Osteocyte (in vitro differentiated cells): ENCODE data around the gene SCRT2. TPM values are rescaled to one million over a fixed set of nuclear protein-coding genes. Genes with fewer than 3 reads are reported as not detected.

ENCODE experiments used
- DNase-seq: peaks from one replicate; pipeline ENCODE4 v3.0.0; 2021; ENCODE audit warnings: mixed read lengths; ENCODE audit not compliant: unreplicated experiment; ENCODE audit errors: extremely low spot score
- H3K27ac Mint-ChIP-seq: one replicate; pipeline ENCODE4 v1.8.0; 2021; ENCODE audit warnings: mild to moderate bottlenecking, mixed read lengths; ENCODE audit not compliant: unreplicated experiment
- H3K27me3 Mint-ChIP-seq: one replicate; pipeline ENCODE4 v1.8.0; 2021; ENCODE audit warnings: mixed read lengths; ENCODE audit not compliant: unreplicated experiment
- H3K36me3 Mint-ChIP-seq: one replicate; pipeline ENCODE4 v1.8.0; 2021; ENCODE audit warnings: mixed read lengths; ENCODE audit not compliant: unreplicated experiment
- H3K4me1 Mint-ChIP-seq: one replicate; pipeline ENCODE4 v1.8.0; 2021; ENCODE audit warnings: mixed read lengths; ENCODE audit not compliant: unreplicated experiment
- H3K4me3 Mint-ChIP-seq: one replicate; pipeline ENCODE4 v1.8.0; 2021; ENCODE audit warnings: mild to moderate bottlenecking, moderate library complexity, mixed read lengths; ENCODE audit not compliant: unreplicated experiment
- H3K9me3 Mint-ChIP-seq: one replicate; pipeline ENCODE4 v1.8.0; 2021; ENCODE audit warnings: mixed read lengths; ENCODE audit not compliant: unreplicated experiment
- CTCF ChIP-seq: fragments of 200-600 bp; sonication (generic); IDR thresholded peaks from 2 replicates; pipeline ENCODE4 v1.5.0; 2021; ENCODE audit warnings: antibody characterized with exemption, mild to moderate bottlenecking, moderate library complexity
- total RNA-seq: library from RNA; stranded (reverse); gene quantifications from 2 replicates; pipeline ENCODE4 v1.2.1, GENCODE V29; 2021

Gene SCRT2
- total RNA-seq, 1 donor from 2014 or later = not detected

- no peak overlapping the region for H3K4me3 Mint-ChIP-seq
- peaks cover 6% of the 10 kb centered on the region for H3K4me1 Mint-ChIP-seq
- DNase-seq = no peak
- no peaks in the 10 kb centered on the region for H3K9me3 Mint-ChIP-seq
- peaks cover 24% of the 10 kb centered on the region for H3K27me3 Mint-ChIP-seq
- no peak for TF ChIP-seq CTCF
- no peaks in the 10 kb centered on the region for H3K36me3 Mint-ChIP-seq
- no peak overlapping the region for H3K27ac Mint-ChIP-seq
These were observed 49.0 kb downstream of the SCRT2 start for GRCh38 chr20:626579-626978.

- Mint-ChIP-seq H3K4me1 (no peaks in the 10 kb centered on the region), H3K27me3 (peaks cover 27% of the 10 kb centered on the region), H3K36me3 (no peaks in the 10 kb centered on the region), H3K4me3 (no peak overlapping the region), H3K9me3 (no peaks in the 10 kb centered on the region), H3K27ac (no peak overlapping the region)
- DNase-seq = no peak
- TF ChIP-seq CTCF = no peak
These were observed 50.2 kb downstream of the SCRT2 start for GRCh38 chr20:625360-625932.

- no peaks in the 10 kb centered on the region for H3K4me1 Mint-ChIP-seq
- H3K9me3 Mint-ChIP-seq = no peaks in the 10 kb centered on the region
- DNase-seq = no peak
- no peak for TF ChIP-seq CTCF
- peaks cover 38% of the 10 kb centered on the region for H3K27me3 Mint-ChIP-seq
- H3K36me3 Mint-ChIP-seq = no peaks in the 10 kb centered on the region
- no peak overlapping the region for H3K27ac Mint-ChIP-seq
- no peak overlapping the region for H3K4me3 Mint-ChIP-seq
These were observed 51.9 kb downstream of the SCRT2 start for GRCh38 chr20:623704-624103.

GRCh38 chr20:623021-623420, 52.6 kb downstream of the SCRT2 start:
- Mint-ChIP-seq H3K4me3 (no peak overlapping the region), H3K9me3 (peaks cover 2% of the 10 kb centered on the region), H3K4me1 (no peaks in the 10 kb centered on the region), H3K36me3 (no peaks in the 10 kb centered on the region), H3K27ac (no peak overlapping the region), H3K27me3 (peaks cover 41% of the 10 kb centered on the region)
- DNase-seq = no peak
- TF ChIP-seq CTCF = no peak

GRCh38 chr20:622161-622560, 53.4 kb downstream of the SCRT2 start:
- H3K27me3 Mint-ChIP-seq = peaks cover 42% of the 10 kb centered on the region
- H3K4me1 Mint-ChIP-seq = no peaks in the 10 kb centered on the region
- H3K9me3 Mint-ChIP-seq = peaks cover 8% of the 10 kb centered on the region
- no peak overlapping the region for H3K4me3 Mint-ChIP-seq
- H3K36me3 Mint-ChIP-seq = no peaks in the 10 kb centered on the region
- TF ChIP-seq CTCF = no peak
- H3K27ac Mint-ChIP-seq = no peak overlapping the region
- no peak for DNase-seq
